Activated B cell treated with CpG ODN at 0.5 μM for 24 hours (primary cell): ENCODE data around the gene VAT1. TPM values are rescaled to one million over a fixed set of nuclear protein-coding genes. Genes with fewer than 3 reads are reported as not detected.

ENCODE experiments used
- ATAC-seq: fragments of 200-7000 bp; cut with Tn5 transposase; one replicate; pipeline ENCODE4 v1.10.0; 2021; ENCODE audit warnings: low read depth, mild to moderate bottlenecking, moderate library complexity
- CTCF ChIA-PET: fragments of 350-600 bp; sonication (Branson Sonifier 250); formaldehyde crosslinking; loops from one replicate; lab custom pipeline; 2021; ENCODE audit warnings: antibody characterized with exemption; lab: Charles Lee
- POLR2A ChIA-PET: fragments of 350-600 bp; sonication (Branson Sonifier 250); formaldehyde crosslinking; loops from one replicate; lab custom pipeline; 2021; ENCODE audit warnings: antibody characterized with exemption; lab: Charles Lee
- DNase-seq: peaks from one replicate; pipeline ENCODE4 v3.0.0; 2022
- H3K27ac Mint-ChIP-seq: one replicate; pipeline ENCODE4 v1.8.0; 2020; ENCODE audit warnings: mixed read lengths
- H3K27me3 Mint-ChIP-seq: one replicate; pipeline ENCODE4 v1.8.0; 2021; ENCODE audit warnings: mixed read lengths
- H3K36me3 Mint-ChIP-seq: one replicate; pipeline ENCODE4 v1.8.0; 2021; ENCODE audit warnings: low read depth, mixed read lengths
- H3K4me1 Mint-ChIP-seq: one replicate; pipeline ENCODE4 v1.8.0; 2021; ENCODE audit warnings: mixed read lengths
- H3K4me3 Mint-ChIP-seq: one replicate; pipeline ENCODE4 v1.8.0; 2020; ENCODE audit warnings: mild to moderate bottlenecking, mixed read lengths
- H3K9me3 Mint-ChIP-seq: one replicate; pipeline ENCODE4 v1.8.0; 2020; ENCODE audit warnings: mixed read lengths
- CTCF ChIP-seq: fragments of 200-600 bp; IDR thresholded peaks from one replicate; pipeline ENCODE4 v1.8.0; 2022; ENCODE audit warnings: antibody characterized with exemption, mild to moderate bottlenecking
- intact Hi-C: fragments of 100-400 bp; cut with micrococcal nuclease; formaldehyde crosslinking; loops from one replicate; pipeline ENCODE4 v1.15.1; 2024
- total RNA-seq: library from RNA; stranded (reverse); gene quantifications from 2 replicates; pipeline ENCODE4 v1.2.3, GENCODE V29; 2022

Gene VAT1
- total RNA-seq, 1 donor from 2014 or later, result 34.4 TPM

- no peak for TF ChIP-seq CTCF
- DNase-seq, result no peak
- Mint-ChIP-seq H3K9me3 (no peaks in the 10 kb centered on the region), H3K27ac (peak overlapping the region; percentile 3), H3K36me3 (peaks cover 38% of the 10 kb centered on the region), H3K4me3 (no peak overlapping the region), H3K4me1 (peaks cover 8% of the 10 kb centered on the region), H3K27me3 (no peaks in the 10 kb centered on the region)
- ChIA-PET CTCF (no interaction called here), POLR2A (interaction anchor here (0.5 to 0.6 kb wide), 2 partner anchors 10 to 296 kb away, joined by 3 to 4 read pairs; no protein-coding TSS in a partner anchor)
- intact Hi-C loops, result no loop called here
- ATAC-seq, result no peak
These were observed 4.0 kb downstream of the VAT1 start for GRCh38 chr17:43018008-43018853.

GRCh38 chr17:43016216-43016615, 6.0 kb downstream of the VAT1 start:
- intact Hi-C loops, result no loop called here
- DNase-seq (no peak), ATAC-seq (no peak)
- POLR2A ChIA-PET, result no interaction called here
- Mint-ChIP-seq H3K27ac (no peak overlapping the region), H3K9me3 (no peaks in the 10 kb centered on the region), H3K4me3 (no peak overlapping the region), H3K27me3 (no peaks in the 10 kb centered on the region), H3K36me3 (peaks cover 49% of the 10 kb centered on the region), H3K4me1 (peaks cover 5% of the 10 kb centered on the region)
- CTCF ChIA-PET, result no interaction called here
- TF ChIP-seq CTCF, result no peak

GRCh38 chr17:43015579-43015978, 6.6 kb downstream of the VAT1 start:
- no peak for ATAC-seq
- Mint-ChIP-seq H3K27me3 (no peaks in the 10 kb centered on the region), H3K36me3 (peaks cover 51% of the 10 kb centered on the region), H3K4me3 (no peak overlapping the region), H3K9me3 (no peaks in the 10 kb centered on the region), H3K27ac (peak overlapping the region; percentile 1), H3K4me1 (peaks cover 1% of the 10 kb centered on the region)
- ChIA-PET POLR2A (interaction anchor here (0.6 kb wide), 1 partner anchor 183 kb away, joined by 5 read pairs; no protein-coding TSS in a partner anchor), CTCF (no interaction called here)
- no peak for DNase-seq
- TF ChIP-seq CTCF, result no peak
- intact Hi-C loops, result no loop called here

GRCh38 chr17:43014649-43015542, 7.3 kb downstream of the VAT1 start:
- peaks cover 52% of the 10 kb centered on the region for H3K36me3 Mint-ChIP-seq
- peak overlapping the region; percentile 3 for H3K27ac Mint-ChIP-seq
- H3K9me3 Mint-ChIP-seq, result no peaks in the 10 kb centered on the region
- ChIA-PET CTCF (no interaction called here), POLR2A (interaction anchor here (0.6 to 0.8 kb wide), 3 partner anchors 14 to 184 kb away, joined by 5 to 7 read pairs (median 5); partner anchors contain the start of gene RPL27)
- no peak for ATAC-seq
- H3K4me3 Mint-ChIP-seq, result no peak overlapping the region
- no peak for TF ChIP-seq CTCF
- H3K4me1 Mint-ChIP-seq, result peaks cover 5% of the 10 kb centered on the region
- DNase-seq, result no peak
- H3K27me3 Mint-ChIP-seq, result no peaks in the 10 kb centered on the region
- intact Hi-C loops, result no loop called here
